ENCODE data around the gene PTPRK.

Gene PTPRK

DNA sequence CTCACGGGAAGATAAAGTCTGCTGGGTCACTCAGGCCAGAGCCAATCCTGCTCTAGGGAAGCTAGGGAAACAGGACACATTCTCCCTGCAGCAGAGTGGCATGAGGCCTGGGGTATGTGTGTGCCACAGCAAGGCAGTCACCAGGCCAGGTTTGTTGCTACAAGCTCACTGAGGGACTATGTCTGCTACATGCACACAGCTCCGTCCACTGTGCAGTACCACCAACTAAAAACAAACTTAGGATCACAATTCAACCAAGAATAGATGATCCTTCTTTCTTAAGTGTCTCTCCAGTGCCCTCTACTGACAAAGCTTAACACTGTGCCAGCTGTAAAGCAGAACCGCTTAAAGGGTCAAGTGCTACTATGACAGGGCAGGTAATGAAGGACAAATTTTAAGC lies 192.5 kb downstream of the PTPRK start:
- TF ChIP-seq EP300 (IDR thresholded peaks at IDR 0.05; ENCODE audit: borderline replicate concordance): no peak
- TF ChIP-seq, protein P1, sequence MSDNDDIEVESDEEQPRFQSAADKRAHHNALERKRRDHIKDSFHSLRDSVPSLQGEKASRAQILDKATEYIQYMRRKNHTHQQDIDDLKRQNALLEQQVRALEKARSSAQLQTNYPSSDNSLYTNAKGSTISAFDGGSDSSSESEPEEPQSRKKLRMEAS (IDR thresholded peaks at IDR 0.05): no peak
- no peak for TF ChIP-seq EGR1 (IDR thresholded peaks at IDR 0.05)
- TF ChIP-seq RAD21 (IDR thresholded peaks at IDR 0.05; ENCODE audit: low read depth): peak; percentile 71
- no peak for TF ChIP-seq ZBTB7A (IDR thresholded peaks at IDR 0.05; ENCODE audit: low read depth)
- TF ChIP-seq CREB1 (IDR thresholded peaks at IDR 0.05; ENCODE audit: low read depth): no peak

DNA sequence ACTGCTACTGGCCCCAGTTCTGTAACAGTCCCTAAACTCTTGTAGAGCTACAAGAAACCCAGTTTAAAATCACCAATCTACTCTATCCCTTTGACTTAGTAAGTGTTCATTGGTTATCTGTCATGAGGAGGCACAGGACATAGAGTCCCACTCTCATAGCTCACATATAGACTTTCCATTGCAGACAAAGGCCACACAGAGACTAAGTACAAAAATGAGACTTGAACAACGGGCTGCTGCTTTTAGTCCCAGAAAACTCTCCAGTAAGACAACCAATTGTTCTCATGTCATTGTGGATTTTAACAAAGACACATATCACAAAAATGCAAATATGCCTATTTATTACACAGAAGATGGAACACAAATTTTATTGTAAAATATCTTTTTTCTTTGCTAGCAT lies 197.4 kb downstream of the PTPRK start:
- TF ChIP-seq USF1 (IDR thresholded peaks at IDR 0.05) (no peak), ZBTB7A (IDR thresholded peaks at IDR 0.05; ENCODE audit: low read depth) (no peak)
- TF ChIP-seq, protein P2, sequence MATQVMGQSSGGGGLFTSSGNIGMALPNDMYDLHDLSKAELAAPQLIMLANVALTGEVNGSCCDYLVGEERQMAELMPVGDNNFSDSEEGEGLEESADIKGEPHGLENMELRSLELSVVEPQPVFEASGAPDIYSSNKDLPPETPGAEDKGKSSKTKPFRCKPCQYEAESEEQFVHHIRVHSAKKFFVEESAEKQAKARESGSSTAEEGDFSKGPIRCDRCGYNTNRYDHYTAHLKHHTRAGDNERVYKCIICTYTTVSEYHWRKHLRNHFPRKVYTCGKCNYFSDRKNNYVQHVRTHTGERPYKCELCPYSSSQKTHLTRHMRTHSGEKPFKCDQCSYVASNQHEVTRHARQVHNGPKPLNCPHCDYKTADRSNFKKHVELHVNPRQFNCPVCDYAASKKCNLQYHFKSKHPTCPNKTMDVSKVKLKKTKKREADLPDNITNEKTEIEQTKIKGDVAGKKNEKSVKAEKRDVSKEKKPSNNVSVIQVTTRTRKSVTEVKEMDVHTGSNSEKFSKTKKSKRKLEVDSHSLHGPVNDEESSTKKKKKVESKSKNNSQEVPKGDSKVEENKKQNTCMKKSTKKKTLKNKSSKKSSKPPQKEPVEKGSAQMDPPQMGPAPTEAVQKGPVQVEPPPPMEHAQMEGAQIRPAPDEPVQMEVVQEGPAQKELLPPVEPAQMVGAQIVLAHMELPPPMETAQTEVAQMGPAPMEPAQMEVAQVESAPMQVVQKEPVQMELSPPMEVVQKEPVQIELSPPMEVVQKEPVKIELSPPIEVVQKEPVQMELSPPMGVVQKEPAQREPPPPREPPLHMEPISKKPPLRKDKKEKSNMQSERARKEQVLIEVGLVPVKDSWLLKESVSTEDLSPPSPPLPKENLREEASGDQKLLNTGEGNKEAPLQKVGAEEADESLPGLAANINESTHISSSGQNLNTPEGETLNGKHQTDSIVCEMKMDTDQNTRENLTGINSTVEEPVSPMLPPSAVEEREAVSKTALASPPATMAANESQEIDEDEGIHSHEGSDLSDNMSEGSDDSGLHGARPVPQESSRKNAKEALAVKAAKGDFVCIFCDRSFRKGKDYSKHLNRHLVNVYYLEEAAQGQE (IDR thresholded peaks at IDR 0.05; ENCODE audit: low read depth): no peak

DNA sequence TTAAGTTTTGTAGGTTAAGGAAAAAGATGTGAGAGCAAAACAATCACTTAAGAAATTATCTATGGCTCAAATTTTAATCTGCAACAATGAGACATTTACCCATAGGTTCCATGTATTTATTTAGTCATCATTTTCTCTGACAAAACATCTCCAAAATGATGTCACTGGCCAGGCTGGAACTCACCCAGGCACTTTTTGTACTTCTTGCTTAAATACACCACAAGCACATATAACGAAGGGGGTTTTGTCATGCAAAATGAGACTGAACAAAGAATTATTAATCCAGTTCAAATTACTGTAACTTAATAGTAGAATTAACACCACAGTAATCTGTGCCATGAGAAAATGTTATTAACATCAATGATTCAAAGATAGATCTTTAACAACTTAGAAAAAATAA lies 200.5 kb downstream of the PTPRK start:
- TF ChIP-seq FOXM1 (IDR thresholded peaks at IDR 0.05; ENCODE audit: borderline replicate concordance, low read depth): no peak
- TF ChIP-seq ZBTB7A (IDR thresholded peaks at IDR 0.05; ENCODE audit: low read depth): no peak
- no peak for TF ChIP-seq TCF12 (IDR thresholded peaks at IDR 0.05; ENCODE audit: low read depth)
- TF ChIP-seq EGR1 (IDR thresholded peaks at IDR 0.05): no peak
- TF ChIP-seq, protein P1 (IDR thresholded peaks at IDR 0.05): no peak
- no peak for TF ChIP-seq NFIC (IDR thresholded peaks at IDR 0.05)
- TF ChIP-seq TEAD4 (IDR thresholded peaks at IDR 0.05): no peak
- TF ChIP-seq YY1 (IDR thresholded peaks at IDR 0.05; ENCODE audit: low read depth): no peak
- no peak for TF ChIP-seq CREB1 (IDR thresholded peaks at IDR 0.05; ENCODE audit: low read depth)
- no peak for TF ChIP-seq USF1 (IDR thresholded peaks at IDR 0.05)

DNA sequence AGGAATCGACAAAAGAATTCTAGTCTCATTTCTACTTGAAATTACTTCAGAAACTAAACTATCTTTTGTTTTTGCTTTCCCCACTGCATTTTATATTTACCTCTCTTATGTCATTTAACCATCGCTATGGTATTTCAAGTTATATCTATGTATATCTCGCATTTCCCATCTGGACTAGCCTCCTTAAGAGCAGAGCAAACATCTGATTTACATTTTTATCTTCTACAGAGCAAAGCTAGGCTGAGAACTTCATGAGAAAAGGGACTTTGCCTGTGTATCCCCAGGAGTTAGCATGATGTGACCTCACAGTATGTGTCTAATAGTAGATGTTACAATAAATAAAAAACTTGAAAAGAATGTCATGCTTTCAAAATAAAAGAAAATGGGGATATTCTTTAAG lies 201.2 kb downstream of the PTPRK start:
- TF ChIP-seq CEBPB (IDR thresholded peaks at IDR 0.05): no peak
- TF ChIP-seq YY1 (IDR thresholded peaks at IDR 0.05; ENCODE audit: low read depth): no peak
- no peak for TF ChIP-seq CREB1 (IDR thresholded peaks at IDR 0.05; ENCODE audit: low read depth)
- no peak for TF ChIP-seq EP300 (IDR thresholded peaks at IDR 0.05; ENCODE audit: borderline replicate concordance)
- TF ChIP-seq NFIC (IDR thresholded peaks at IDR 0.05): no peak
- TF ChIP-seq, protein P2 (IDR thresholded peaks at IDR 0.05; ENCODE audit: low read depth): no peak
- TF ChIP-seq TEAD4 (IDR thresholded peaks at IDR 0.05): no peak
- TF ChIP-seq TCF12 (IDR thresholded peaks at IDR 0.05; ENCODE audit: low read depth): no peak
- TF ChIP-seq ZBTB7A (IDR thresholded peaks at IDR 0.05; ENCODE audit: low read depth): no peak
- no peak for TF ChIP-seq USF1 (IDR thresholded peaks at IDR 0.05)
- TF ChIP-seq TAF1 (IDR thresholded peaks at IDR 0.05; ENCODE audit: low read depth): no peak

GRCh38 chr6:128316258-128316929 lies 204.0 kb downstream of the PTPRK start:
- TF ChIP-seq EGR1 (IDR thresholded peaks at IDR 0.05): no peak
- TF ChIP-seq, protein P1 (IDR thresholded peaks at IDR 0.05): no peak
- TF ChIP-seq YY1 (IDR thresholded peaks at IDR 0.05; ENCODE audit: low read depth): no peak
- no peak for TF ChIP-seq TCF12 (IDR thresholded peaks at IDR 0.05; ENCODE audit: low read depth)
- no peak for TF ChIP-seq CEBPB (IDR thresholded peaks at IDR 0.05)
- TF ChIP-seq USF1 (IDR thresholded peaks at IDR 0.05): no peak
- no peak for TF ChIP-seq RAD21 (IDR thresholded peaks at IDR 0.05; ENCODE audit: low read depth)
- no peak for TF ChIP-seq ZBTB7A (IDR thresholded peaks at IDR 0.05; ENCODE audit: low read depth)
- no peak for TF ChIP-seq CREB1 (IDR thresholded peaks at IDR 0.05; ENCODE audit: low read depth)
- TF ChIP-seq TAF1 (IDR thresholded peaks at IDR 0.05; ENCODE audit: low read depth): no peak
- TF ChIP-seq EP300 (IDR thresholded peaks at IDR 0.05; ENCODE audit: borderline replicate concordance): no peak
- TF ChIP-seq, protein P2 (IDR thresholded peaks at IDR 0.05; ENCODE audit: low read depth): no peak
- TF ChIP-seq FOXM1 (IDR thresholded peaks at IDR 0.05; ENCODE audit: borderline replicate concordance, low read depth): no peak
- TF ChIP-seq NFIC (IDR thresholded peaks at IDR 0.05): no peak
- no peak for TF ChIP-seq TEAD4 (IDR thresholded peaks at IDR 0.05)

Measured in Ishikawa (cell line).